ENCODE data around the gene NABP2.

DNA sequence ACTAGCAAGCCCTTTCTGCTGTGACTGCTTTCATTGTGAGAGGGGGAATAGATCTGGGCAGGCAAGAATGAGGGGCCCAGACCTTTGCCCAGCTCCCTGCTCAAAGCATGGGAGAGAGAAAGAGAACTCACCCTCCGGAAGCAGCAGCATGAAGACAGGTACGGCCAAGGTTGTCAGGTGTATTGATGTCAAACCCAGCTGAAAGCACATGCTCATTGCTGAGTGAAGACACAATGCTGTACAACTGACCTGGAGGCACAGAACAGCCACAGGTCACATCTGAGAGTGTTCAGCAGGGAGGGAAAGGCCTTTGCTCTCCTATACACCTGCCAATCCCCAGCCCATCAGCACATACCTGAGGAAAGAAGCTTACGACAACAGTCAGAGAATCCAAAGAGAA lies 28.5 kb downstream of the NABP2 start:
- TF ChIP-seq, protein P1, sequence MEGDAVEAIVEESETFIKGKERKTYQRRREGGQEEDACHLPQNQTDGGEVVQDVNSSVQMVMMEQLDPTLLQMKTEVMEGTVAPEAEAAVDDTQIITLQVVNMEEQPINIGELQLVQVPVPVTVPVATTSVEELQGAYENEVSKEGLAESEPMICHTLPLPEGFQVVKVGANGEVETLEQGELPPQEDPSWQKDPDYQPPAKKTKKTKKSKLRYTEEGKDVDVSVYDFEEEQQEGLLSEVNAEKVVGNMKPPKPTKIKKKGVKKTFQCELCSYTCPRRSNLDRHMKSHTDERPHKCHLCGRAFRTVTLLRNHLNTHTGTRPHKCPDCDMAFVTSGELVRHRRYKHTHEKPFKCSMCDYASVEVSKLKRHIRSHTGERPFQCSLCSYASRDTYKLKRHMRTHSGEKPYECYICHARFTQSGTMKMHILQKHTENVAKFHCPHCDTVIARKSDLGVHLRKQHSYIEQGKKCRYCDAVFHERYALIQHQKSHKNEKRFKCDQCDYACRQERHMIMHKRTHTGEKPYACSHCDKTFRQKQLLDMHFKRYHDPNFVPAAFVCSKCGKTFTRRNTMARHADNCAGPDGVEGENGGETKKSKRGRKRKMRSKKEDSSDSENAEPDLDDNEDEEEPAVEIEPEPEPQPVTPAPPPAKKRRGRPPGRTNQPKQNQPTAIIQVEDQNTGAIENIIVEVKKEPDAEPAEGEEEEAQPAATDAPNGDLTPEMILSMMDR (IDR thresholded peaks at IDR 0.05; ENCODE audit: low read depth, low read length, poor library complexity, severe bottlenecking): no peak
- TF ChIP-seq EZH2phosphoT487 (IDR thresholded peaks at IDR 0.05; ENCODE audit: borderline replicate concordance, low read length): no peak
